ENCODE measurements around the gene NFATC2IP.
"Not testable (repeated sequence)": the region's sequence is repeated elsewhere in the genome, so short reads cannot be mapped to it uniquely, and the experiment has no call there.

The NFATC2IP gene

DNA sequence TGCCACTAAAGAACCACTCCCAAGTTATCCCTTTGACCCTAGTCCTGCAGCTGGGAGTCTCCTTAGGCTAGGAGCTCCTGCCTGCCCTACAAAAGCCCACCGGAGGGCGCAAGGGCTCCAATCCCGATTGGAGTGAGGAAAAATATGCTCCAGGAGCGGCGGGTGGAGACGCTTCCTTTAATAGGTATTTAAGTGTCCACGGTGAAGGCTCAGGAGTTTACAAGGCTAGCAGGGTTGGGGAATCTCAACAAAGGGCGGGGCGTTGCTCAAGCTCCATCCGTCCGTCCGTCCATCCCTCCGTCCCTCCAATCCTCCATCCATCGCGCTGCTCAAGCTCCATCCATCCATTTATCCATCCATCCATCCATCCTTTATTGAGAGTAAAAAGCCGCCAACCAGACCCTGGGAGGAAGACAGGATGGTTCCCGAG is 23.3 kb downstream of the NFATC2IP start:
- no peak for TF ChIP-seq EZH2 (IDR thresholded peaks at IDR 0.05)
- TF ChIP-seq POLR2AphosphoS5 (IDR thresholded peaks at IDR 0.05; ENCODE audit: borderline replicate concordance, low read depth, low read length) = no peak
- no peak for TF ChIP-seq FOXP2 (optimal IDR thresholded peaks at IDR 0.05; ENCODE audit: control extremely low read depth, extremely low read length, insufficient read depth)
- DNase-seq (ENCODE audit: low read depth, low spot score) = peak; percentile 10
- Histone ChIP-seq H3K9me3 (ENCODE audit: low read depth, low read length) (no peaks in the 10 kb centered on the region), H3K4me3 (peak overlapping the region; percentile 93), H3K9ac (ENCODE audit: insufficient read length) (peak overlapping the region; percentile 87), H3K36me3 (ENCODE audit: insufficient read depth, low read length) (no peaks in the 10 kb centered on the region), H3K27ac (peak overlapping the region; percentile 58; the same call in 1 of the 2 replicates)

GRCh38 chr16:28974437-28975157 is 23.9 kb downstream of the NFATC2IP start, which contains the start of gene SPNS1:
Gene SPNS1 (plus strand): TSS chr16:28974778. CDS start chr16:28975152, 374 bp downstream.
- no peaks in the 10 kb centered on the region for H3K9me3 ChIP-seq (ENCODE audit: low read depth, low read length)
- peak within 1 kb of the TSS; percentile 58; the same call in 1 of the 2 replicates for H3K27ac ChIP-seq
- peak within 1 kb of the TSS; percentile 87 for H3K9ac ChIP-seq (ENCODE audit: insufficient read length)
- no peak for TF ChIP-seq FOXP2 (optimal IDR thresholded peaks at IDR 0.05; ENCODE audit: control extremely low read depth, extremely low read length, insufficient read depth)
- TF ChIP-seq EZH2 (IDR thresholded peaks at IDR 0.05) = no peak
- TF ChIP-seq POLR2AphosphoS5 (IDR thresholded peaks at IDR 0.05; ENCODE audit: borderline replicate concordance, low read depth, low read length) = peak; percentile 81
- H3K4me3 ChIP-seq = peak within 1 kb of the TSS; percentile 93
- H3K36me3 ChIP-seq (ENCODE audit: insufficient read depth, low read length) = no peaks in the 10 kb centered on the region
- peak; percentile 55 for DNase-seq (ENCODE audit: low read depth, low spot score)

- H3K4me3 ChIP-seq = peak overlapping the region; percentile 93
- DNase-seq (ENCODE audit: low read depth, low spot score) = no peak
- no peak overlapping the region for H3K27ac ChIP-seq
- H3K9ac ChIP-seq (ENCODE audit: insufficient read length) = peak overlapping the region; percentile 87
- TF ChIP-seq FOXP2 (optimal IDR thresholded peaks at IDR 0.05; ENCODE audit: control extremely low read depth, extremely low read length, insufficient read depth) = no peak
- no peak for TF ChIP-seq POLR2AphosphoS5 (IDR thresholded peaks at IDR 0.05; ENCODE audit: borderline replicate concordance, low read depth, low read length)
- no peak for TF ChIP-seq EZH2 (IDR thresholded peaks at IDR 0.05)
- no peaks in the 10 kb centered on the region for H3K9me3 ChIP-seq (ENCODE audit: low read depth, low read length)
- H3K36me3 ChIP-seq (ENCODE audit: insufficient read depth, low read length) = no peaks in the 10 kb centered on the region
These were observed 24.4 kb downstream of the NFATC2IP start for GRCh38 chr16:28975158-28975599.

- Histone ChIP-seq H3K36me3 (ENCODE audit: insufficient read depth, low read length) (no peaks in the 10 kb centered on the region), H3K9me3 (ENCODE audit: low read depth, low read length) (no peaks in the 10 kb centered on the region), H3K4me3 (no peak overlapping the region), H3K27ac (no peak overlapping the region), H3K9ac (ENCODE audit: insufficient read length) (no peak overlapping the region)
- DNase-seq (ENCODE audit: low read depth, low spot score) = no peak
- TF ChIP-seq FOXP2 (optimal IDR thresholded peaks at IDR 0.05; ENCODE audit: control extremely low read depth, extremely low read length, insufficient read depth) (no peak), EZH2 (IDR thresholded peaks at IDR 0.05) (no peak), POLR2AphosphoS5 (IDR thresholded peaks at IDR 0.05; ENCODE audit: borderline replicate concordance, low read depth, low read length) (no peak)
These were observed 27.2 kb downstream of the NFATC2IP start for GRCh38 chr16:28977703-28978662.

- H3K27ac ChIP-seq; H3K4me3 ChIP-seq; H3K9me3 ChIP-seq (ENCODE audit: low read depth, low read length); H3K9ac ChIP-seq (ENCODE audit: insufficient read length); H3K36me3 ChIP-seq (ENCODE audit: insufficient read depth, low read length); DNase-seq (ENCODE audit: low read depth, low spot score): not testable (repeated sequence)
These were observed 29.6 kb downstream of the NFATC2IP start for GRCh38 chr16:28980330-28980729.

- no peaks in the 10 kb centered on the region for H3K9me3 ChIP-seq (ENCODE audit: low read depth, low read length)
- H3K4me3 ChIP-seq = no peak overlapping the region
- no peak overlapping the region for H3K27ac ChIP-seq
- no peak overlapping the region for H3K9ac ChIP-seq (ENCODE audit: insufficient read length)
- TF ChIP-seq FOXP2 (optimal IDR thresholded peaks at IDR 0.05; ENCODE audit: control extremely low read depth, extremely low read length, insufficient read depth) = no peak
- TF ChIP-seq POLR2AphosphoS5 (IDR thresholded peaks at IDR 0.05; ENCODE audit: borderline replicate concordance, low read depth, low read length) = no peak
- no peak for TF ChIP-seq EZH2 (IDR thresholded peaks at IDR 0.05)
- H3K36me3 ChIP-seq (ENCODE audit: insufficient read depth, low read length) = no peaks in the 10 kb centered on the region
- no peak for DNase-seq (ENCODE audit: low read depth, low spot score)
These were observed 30.2 kb downstream of the NFATC2IP start for GRCh38 chr16:28980929-28981328.

DNA sequence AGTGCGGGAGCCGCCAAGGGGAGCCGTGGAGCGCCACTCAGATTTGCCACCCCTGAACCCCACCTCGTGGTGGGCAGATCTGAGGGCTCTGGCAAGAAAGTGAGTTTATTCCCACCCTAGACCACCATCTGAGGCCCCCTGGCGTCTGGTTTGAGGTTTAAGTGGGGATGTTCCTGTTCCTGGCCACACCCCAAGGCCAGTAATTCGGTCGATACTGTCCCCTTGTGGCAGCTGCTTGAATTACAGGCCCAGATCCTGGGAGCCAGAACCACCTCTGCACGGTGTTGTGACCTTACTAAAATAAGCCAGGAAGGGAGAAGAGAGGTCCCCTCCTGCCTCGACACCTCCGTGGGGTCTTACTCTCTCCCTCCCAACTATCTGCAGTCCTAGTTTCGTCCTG is 30.8 kb downstream of the NFATC2IP start:
- no peak overlapping the region for H3K9ac ChIP-seq (ENCODE audit: insufficient read length)
- TF ChIP-seq POLR2AphosphoS5 (IDR thresholded peaks at IDR 0.05; ENCODE audit: borderline replicate concordance, low read depth, low read length) = no peak
- no peak for TF ChIP-seq FOXP2 (optimal IDR thresholded peaks at IDR 0.05; ENCODE audit: control extremely low read depth, extremely low read length, insufficient read depth)
- no peak for TF ChIP-seq EZH2 (IDR thresholded peaks at IDR 0.05)
- DNase-seq (ENCODE audit: low read depth, low spot score) = peak; percentile 5
- no peak overlapping the region for H3K27ac ChIP-seq
- H3K9me3 ChIP-seq (ENCODE audit: low read depth, low read length) = no peaks in the 10 kb centered on the region
- H3K4me3 ChIP-seq = no peak overlapping the region
- H3K36me3 ChIP-seq (ENCODE audit: insufficient read depth, low read length) = no peaks in the 10 kb centered on the region; the same call in 1 of the 2 replicates

GRCh38 chr16:28982418-28982817 is 31.7 kb downstream of the NFATC2IP start:
- Histone ChIP-seq H3K27ac (no peak overlapping the region), H3K9ac (ENCODE audit: insufficient read length) (no peak overlapping the region), H3K4me3 (no peak overlapping the region), H3K36me3 (ENCODE audit: insufficient read depth, low read length) (peaks cover 3% of the 10 kb centered on the region; the same call in 1 of the 2 replicates), H3K9me3 (ENCODE audit: low read depth, low read length) (no peaks in the 10 kb centered on the region)
- DNase-seq (ENCODE audit: low read depth, low spot score) = no peak
- TF ChIP-seq EZH2 (IDR thresholded peaks at IDR 0.05) = no peak
- no peak for TF ChIP-seq FOXP2 (optimal IDR thresholded peaks at IDR 0.05; ENCODE audit: control extremely low read depth, extremely low read length, insufficient read depth)
- no peak for TF ChIP-seq POLR2AphosphoS5 (IDR thresholded peaks at IDR 0.05; ENCODE audit: borderline replicate concordance, low read depth, low read length)
